Epithelial cell of proximal tubule (primary cell): Measurements from ENCODE around the gene RBKS. TPM values are rescaled to one million over a fixed set of nuclear protein-coding genes. Genes with fewer than 3 reads are reported as not detected.
A peak's percentile ranks its signal among the peaks of the same experiment; 100 is the strongest.

Experiments
- DNase-seq: peaks from one replicate; pipeline ENCODE4 v3.0.0-alpha.2; 2011; ENCODE audit warnings: low read depth
- H3K4me3 ChIP-seq: 2 replicates; pipeline ENCODE4 v1.5.1; 2011; ENCODE audit warnings: low read depth, mild to moderate bottlenecking, low read length
- total RNA-seq: library from RNA; depleted of rRNA; stranded (reverse); fragments of >200 nt; gene quantifications from 2 replicates; pipeline ENCODE4 v1.2.3, GENCODE V29; 2015
- TF ChIP-seq, protein P1 (sequence below): conservative IDR thresholded peaks from 2 replicates; pipeline ENCODE4 v1.5.1; 2012; ENCODE audit warnings: low read depth, mild to moderate bottlenecking, low read length

RBKS gene
- total RNA-seq, 1 donor from 2014 or later = 2.7 TPM

DNA sequence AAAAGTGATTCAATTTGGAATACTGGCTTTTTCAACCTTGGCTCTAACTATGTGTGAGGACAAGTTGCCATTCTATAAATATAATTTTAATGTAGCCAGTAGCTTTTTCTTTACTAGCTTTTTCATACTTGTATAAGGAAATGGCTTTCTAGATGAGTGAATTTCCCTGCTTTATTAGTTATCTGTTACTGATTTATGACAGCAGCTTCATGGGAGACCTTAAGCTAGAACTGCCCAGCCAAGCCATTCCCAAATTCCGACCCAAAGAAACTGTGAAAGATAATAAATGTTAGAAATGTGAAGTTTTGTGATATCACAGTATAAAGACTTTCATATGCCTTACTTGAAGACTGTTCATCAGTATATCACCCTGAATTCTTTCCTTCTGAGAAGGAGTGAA, 32.7 kb upstream of the RBKS start:
- DNase-seq = peak; percentile 69
- H3K4me3 ChIP-seq = no peak overlapping the region
- TF ChIP-seq, protein P1, sequence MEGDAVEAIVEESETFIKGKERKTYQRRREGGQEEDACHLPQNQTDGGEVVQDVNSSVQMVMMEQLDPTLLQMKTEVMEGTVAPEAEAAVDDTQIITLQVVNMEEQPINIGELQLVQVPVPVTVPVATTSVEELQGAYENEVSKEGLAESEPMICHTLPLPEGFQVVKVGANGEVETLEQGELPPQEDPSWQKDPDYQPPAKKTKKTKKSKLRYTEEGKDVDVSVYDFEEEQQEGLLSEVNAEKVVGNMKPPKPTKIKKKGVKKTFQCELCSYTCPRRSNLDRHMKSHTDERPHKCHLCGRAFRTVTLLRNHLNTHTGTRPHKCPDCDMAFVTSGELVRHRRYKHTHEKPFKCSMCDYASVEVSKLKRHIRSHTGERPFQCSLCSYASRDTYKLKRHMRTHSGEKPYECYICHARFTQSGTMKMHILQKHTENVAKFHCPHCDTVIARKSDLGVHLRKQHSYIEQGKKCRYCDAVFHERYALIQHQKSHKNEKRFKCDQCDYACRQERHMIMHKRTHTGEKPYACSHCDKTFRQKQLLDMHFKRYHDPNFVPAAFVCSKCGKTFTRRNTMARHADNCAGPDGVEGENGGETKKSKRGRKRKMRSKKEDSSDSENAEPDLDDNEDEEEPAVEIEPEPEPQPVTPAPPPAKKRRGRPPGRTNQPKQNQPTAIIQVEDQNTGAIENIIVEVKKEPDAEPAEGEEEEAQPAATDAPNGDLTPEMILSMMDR = no peak

DNA sequence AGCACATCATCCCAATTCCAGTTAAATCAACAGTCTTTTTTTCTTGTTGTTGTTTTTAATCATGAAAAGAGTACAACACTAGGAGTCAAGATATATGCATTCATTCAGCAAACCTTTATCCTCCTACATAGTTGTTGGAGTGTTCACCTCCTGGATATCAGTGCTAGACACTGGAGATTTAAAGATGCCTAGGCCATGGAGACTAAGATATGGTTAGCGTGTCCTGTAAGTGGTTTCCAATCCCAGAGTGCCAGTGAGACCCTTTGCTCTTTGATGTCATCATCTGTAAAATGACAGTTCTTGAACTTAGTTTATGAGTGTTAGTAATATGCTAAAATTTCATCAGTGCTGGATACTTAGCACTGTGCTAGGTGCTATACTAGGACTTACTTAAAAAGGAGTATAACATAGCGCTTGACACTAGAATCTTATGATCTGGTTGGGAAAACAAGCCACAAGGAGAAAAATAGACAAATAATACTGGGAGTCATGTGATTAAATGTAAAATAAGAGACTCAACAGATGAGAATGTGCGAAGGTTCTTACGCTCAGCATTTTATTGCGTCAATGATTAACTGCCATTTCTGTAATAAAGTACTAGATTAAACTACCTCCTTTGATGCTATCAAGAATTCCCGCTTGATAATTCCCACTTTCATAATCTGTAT, 31.8 kb upstream of the RBKS start:
- no peak overlapping the region for H3K4me3 ChIP-seq
- TF ChIP-seq, protein P1 = no peak
- DNase-seq = peak; percentile 98

DNA sequence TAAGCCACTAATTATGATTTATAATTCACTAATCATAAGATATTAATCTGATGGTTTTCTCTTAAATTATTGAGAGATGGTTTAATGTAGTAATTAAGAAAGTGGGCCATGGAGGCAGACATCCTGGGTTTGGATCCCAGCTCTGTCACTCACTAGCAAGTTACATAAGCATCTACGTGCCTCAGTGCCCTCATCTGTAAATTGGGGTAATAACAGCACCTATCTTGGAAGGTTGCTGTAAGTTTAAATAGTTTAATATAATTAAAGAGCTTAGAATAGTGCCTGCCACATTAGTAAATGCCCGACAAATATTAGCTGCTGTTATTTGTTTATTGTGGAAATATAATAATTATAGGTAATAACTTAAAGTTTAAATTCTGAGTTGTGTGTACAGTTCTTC, 31.2 kb upstream of the RBKS start:
- TF ChIP-seq, protein P1 = no peak
- DNase-seq = no peak
- H3K4me3 ChIP-seq = no peak overlapping the region

DNA sequence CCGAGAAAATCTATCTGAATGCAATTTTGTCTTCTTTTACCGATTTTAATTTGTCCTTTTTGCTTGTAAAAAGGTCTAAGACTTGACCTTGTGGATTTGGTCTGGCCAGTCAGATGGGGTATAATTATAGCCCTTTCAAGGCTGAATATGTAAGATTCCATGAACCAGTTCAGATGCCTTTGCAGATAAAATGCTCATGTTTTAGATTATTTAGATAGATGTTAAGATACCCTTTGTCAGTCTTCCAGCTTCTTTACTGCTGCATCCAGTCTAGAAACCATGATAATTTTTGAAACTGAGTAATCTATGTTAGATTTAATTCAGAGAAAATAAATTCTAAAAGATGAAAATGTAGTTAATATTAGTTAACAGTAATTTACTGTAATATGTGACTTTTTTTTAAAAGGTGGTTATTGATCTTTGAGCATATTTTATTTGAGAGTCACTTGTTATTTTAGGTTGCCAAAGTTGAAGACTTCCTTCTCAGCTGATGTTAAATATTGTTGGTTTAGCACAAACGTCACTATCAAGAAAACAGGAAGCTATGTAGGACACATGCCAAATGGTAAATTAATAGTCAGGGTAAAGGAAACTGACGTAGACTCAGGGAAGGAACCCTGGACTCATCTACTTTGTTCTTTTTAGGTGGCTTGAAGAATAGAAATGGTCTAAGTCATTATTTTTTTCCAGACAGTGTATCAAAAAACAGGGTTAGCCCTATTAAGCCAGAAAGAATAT, 30.1 kb upstream of the RBKS start:
- H3K4me3 ChIP-seq = no peak overlapping the region
- TF ChIP-seq, protein P1 = no peak
- peak; percentile 93 for DNase-seq

DNA sequence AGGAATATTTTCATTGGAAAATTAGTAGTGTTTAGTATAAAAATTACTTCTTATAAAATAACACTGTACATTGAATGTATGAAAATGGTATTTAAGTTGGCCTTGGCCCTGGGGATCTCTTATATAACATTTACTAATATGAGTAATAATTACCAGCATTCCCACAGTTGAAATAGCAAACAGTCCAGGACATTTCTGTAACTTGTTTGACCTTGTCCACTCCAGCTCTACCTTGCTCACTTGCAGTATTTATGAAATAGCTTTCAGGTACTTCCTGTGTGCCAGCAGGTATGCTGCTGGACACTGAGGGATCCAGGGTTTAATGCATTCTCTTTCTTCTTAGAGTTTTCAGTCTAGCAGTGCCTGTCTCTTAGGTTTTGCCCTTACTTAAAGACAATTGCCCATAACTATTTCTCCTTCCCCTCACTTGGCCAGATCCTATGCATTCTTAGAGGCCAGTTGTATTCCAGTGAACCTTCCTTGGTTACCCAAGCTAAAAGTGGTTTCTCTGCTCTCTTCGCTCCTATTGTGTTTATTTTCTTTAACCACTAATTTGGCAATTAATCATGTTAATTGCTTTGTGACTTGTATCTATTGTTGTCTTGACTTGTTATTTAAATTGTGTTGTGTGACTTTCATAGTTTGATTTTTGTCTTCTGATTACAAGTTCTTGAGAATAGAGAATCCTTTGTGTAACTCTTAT, 26.3 kb upstream of the RBKS start:
- no peak overlapping the region for H3K4me3 ChIP-seq
- TF ChIP-seq, protein P1 = no peak
- no peak for DNase-seq

DNA sequence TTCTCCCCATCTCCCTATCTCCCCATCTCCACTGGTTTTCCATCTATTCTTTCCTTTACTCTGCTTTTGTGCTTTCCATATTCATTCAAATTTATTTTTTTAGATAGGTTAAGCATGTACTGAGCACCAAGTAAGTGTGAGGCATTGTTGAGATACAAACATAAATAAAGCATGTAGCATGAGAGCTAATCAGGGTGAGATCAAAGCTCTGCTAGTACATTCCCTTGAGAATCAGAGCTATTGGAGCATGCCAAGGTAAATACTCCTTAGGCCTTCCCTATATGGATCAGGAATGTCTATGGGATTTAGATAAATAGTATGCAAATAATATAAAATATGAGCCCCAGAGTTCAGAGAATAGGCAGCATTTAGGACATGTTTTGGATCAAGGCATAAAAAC, 25.7 kb upstream of the RBKS start:
- no peak for DNase-seq
- TF ChIP-seq, protein P1 = no peak
- no peak overlapping the region for H3K4me3 ChIP-seq
